IPS-18a (cell line): ENCODE data around the gene GGTLC2.

Experiments used
- H3K27ac ChIP-seq: one replicate; pipeline ENCODE4 v1.5.1; 2013; ENCODE audit warnings: low read length
- H3K27me3 ChIP-seq: one replicate; pipeline ENCODE4 v1.6.1; 2013; ENCODE audit warnings: mild to moderate bottlenecking, low read length; ENCODE audit not compliant: control insufficient read depth, insufficient read depth
- H3K36me3 ChIP-seq: one replicate; pipeline ENCODE4 v1.6.1; 2013; ENCODE audit warnings: low read depth, low read length; ENCODE audit not compliant: control insufficient read depth
- H3K4me1 ChIP-seq: one replicate; pipeline ENCODE4 v1.6.1; 2013; ENCODE audit warnings: low read depth, low read length; ENCODE audit not compliant: control insufficient read depth
- H3K4me3 ChIP-seq: one replicate; pipeline ENCODE4 v1.5.1; 2013; ENCODE audit warnings: low read length
- H3K9ac ChIP-seq: one replicate; pipeline ENCODE4 v1.6.1; 2013; ENCODE audit warnings: mild to moderate bottlenecking, low read length, moderate library complexity
- H3K9me3 ChIP-seq: one replicate; pipeline ENCODE4 v1.6.1; 2013; ENCODE audit warnings: low read depth, low read length; ENCODE audit not compliant: control insufficient read depth

The GGTLC2 gene

GRCh38 chr22:22657712-22658111 lies 13.3 kb downstream of the GGTLC2 start:
- Histone ChIP-seq H3K4me3 (no peak overlapping the region), H3K9ac (no peak overlapping the region), H3K27ac (no peak overlapping the region), H3K9me3 (no peaks in the 10 kb centered on the region), H3K36me3 (no peaks in the 10 kb centered on the region), H3K27me3 (peaks cover 72% of the 10 kb centered on the region), H3K4me1 (no peaks in the 10 kb centered on the region)

- H3K27me3 ChIP-seq, result peaks cover 89% of the 10 kb centered on the region
- no peaks in the 10 kb centered on the region for H3K4me1 ChIP-seq
- H3K4me3 ChIP-seq, result no peak overlapping the region
- H3K9ac ChIP-seq, result no peak overlapping the region
- H3K27ac ChIP-seq, result no peak overlapping the region
- no peaks in the 10 kb centered on the region for H3K36me3 ChIP-seq
- no peaks in the 10 kb centered on the region for H3K9me3 ChIP-seq
These were observed 16.9 kb downstream of the GGTLC2 start for GRCh38 chr22:22661275-22661674.

DNA sequence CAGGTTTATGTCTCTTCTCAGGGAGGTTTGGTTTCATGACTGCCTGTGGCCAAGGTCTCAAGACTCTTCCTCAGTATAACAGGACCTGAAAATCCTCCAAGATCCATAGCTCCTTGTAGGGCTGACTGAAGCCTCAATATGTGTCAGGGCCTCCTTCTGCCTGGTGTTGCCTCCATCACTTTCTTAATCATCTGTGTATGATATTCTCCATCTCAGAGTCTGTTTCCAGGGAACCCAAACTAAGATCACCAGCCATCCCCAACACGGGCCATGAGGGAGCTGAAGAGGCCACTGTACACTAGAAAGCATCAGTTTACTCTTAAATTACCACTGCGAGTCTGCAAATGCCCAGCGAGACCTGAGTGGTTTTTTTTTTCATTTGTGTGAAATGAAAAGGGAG lies 17.7 kb downstream of the GGTLC2 start:
- Histone ChIP-seq H3K9ac (no peak overlapping the region), H3K4me3 (no peak overlapping the region), H3K27ac (no peak overlapping the region), H3K27me3 (peaks cover 85% of the 10 kb centered on the region), H3K4me1 (no peaks in the 10 kb centered on the region), H3K36me3 (no peaks in the 10 kb centered on the region), H3K9me3 (no peaks in the 10 kb centered on the region)

DNA sequence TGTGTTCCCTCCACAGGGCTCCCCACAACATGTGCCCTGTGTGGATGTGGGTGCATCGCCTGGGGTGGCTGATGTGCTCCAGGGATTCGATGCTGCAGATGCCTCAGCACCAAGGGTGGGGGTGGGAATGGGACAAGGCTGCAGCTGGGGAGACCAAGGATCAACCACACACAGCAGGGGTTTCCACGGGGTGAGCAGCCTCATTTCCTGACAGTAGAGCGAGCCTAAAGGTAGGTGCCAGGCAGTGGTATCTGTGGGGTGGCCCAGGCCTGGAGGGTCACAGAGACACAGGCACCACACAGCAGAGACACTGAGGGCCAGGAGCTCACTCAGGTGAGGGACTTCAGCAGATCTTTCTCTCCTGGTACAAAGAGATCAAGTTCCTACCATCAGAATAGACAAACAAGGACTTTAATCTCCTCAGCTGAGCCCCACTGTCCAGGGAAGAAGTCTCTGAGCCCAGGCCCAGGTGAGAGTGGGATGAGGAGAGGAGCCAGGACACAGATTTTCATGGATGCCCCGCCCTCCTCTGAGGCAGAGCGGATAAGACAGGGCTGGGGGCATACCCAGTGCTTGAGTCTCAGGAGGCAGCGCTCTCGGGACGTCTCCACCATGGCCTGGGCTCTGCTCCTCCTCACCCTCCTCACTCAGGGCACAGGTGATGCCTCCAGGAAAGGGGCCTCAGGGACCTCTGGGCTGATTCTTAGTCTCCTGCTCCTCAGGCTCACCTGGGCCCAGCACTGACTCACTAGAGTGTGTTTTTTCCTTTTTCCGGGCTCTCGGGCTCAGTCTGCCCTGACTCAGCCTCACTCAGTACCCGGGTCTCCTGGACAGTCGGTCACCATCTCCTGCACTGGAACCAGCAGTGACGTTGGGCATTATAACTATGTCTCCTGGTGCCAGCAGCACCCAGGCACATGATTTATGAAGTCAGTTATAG lies 19.7 kb downstream of the GGTLC2 start:
- Histone ChIP-seq H3K9ac (no peak overlapping the region), H3K27me3 (peaks cover 71% of the 10 kb centered on the region)

GRCh38 chr22:22666307-22667091 lies 22.1 kb downstream of the GGTLC2 start:
- H3K36me3 ChIP-seq, result no peaks in the 10 kb centered on the region
- no peaks in the 10 kb centered on the region for H3K9me3 ChIP-seq
- no peak overlapping the region for H3K4me3 ChIP-seq
- no peak overlapping the region for H3K9ac ChIP-seq
- peaks cover 55% of the 10 kb centered on the region for H3K27me3 ChIP-seq
- H3K27ac ChIP-seq, result no peak overlapping the region
- H3K4me1 ChIP-seq, result no peaks in the 10 kb centered on the region

More for the DNA sequence above, 19.7 kb downstream of the GGTLC2 start:
- H3K4me3 ChIP-seq, result no peak overlapping the region
- H3K9me3 ChIP-seq, result no peaks in the 10 kb centered on the region
- H3K4me1 ChIP-seq, result no peaks in the 10 kb centered on the region
- no peak overlapping the region for H3K27ac ChIP-seq
- no peaks in the 10 kb centered on the region for H3K36me3 ChIP-seq

GRCh38 chr22:22667966-22668880 lies 23.8 kb downstream of the GGTLC2 start:
- Histone ChIP-seq H3K9me3 (no peaks in the 10 kb centered on the region), H3K27ac (no peak overlapping the region), H3K9ac (no peak overlapping the region), H3K4me3 (no peak overlapping the region), H3K36me3 (no peaks in the 10 kb centered on the region), H3K27me3 (peaks cover 46% of the 10 kb centered on the region), H3K4me1 (no peaks in the 10 kb centered on the region)

DNA sequence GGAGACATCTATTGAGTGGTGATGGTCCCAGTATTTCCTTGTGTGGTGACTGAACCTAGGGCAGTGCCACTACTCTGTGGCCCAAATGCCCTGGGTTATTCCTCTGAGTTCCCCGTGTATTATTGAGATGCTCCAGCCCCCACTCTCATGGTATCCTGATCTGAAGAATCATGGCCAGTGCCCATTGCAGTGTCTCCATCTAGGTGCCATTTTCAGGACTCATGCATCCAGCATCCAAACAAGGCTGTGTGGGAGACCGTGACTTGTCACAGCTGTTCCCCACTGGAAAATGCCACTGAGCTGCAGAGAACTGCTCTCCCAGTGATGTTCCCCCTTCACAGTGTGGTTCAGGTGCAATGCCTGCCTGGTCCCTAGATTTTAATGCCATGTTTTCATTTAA lies 24.7 kb downstream of the GGTLC2 start:
- Histone ChIP-seq H3K9ac (no peak overlapping the region), H3K9me3 (no peaks in the 10 kb centered on the region), H3K4me3 (no peak overlapping the region), H3K4me1 (no peaks in the 10 kb centered on the region), H3K27ac (no peak overlapping the region), H3K27me3 (peaks cover 43% of the 10 kb centered on the region), H3K36me3 (no peaks in the 10 kb centered on the region)

DNA sequence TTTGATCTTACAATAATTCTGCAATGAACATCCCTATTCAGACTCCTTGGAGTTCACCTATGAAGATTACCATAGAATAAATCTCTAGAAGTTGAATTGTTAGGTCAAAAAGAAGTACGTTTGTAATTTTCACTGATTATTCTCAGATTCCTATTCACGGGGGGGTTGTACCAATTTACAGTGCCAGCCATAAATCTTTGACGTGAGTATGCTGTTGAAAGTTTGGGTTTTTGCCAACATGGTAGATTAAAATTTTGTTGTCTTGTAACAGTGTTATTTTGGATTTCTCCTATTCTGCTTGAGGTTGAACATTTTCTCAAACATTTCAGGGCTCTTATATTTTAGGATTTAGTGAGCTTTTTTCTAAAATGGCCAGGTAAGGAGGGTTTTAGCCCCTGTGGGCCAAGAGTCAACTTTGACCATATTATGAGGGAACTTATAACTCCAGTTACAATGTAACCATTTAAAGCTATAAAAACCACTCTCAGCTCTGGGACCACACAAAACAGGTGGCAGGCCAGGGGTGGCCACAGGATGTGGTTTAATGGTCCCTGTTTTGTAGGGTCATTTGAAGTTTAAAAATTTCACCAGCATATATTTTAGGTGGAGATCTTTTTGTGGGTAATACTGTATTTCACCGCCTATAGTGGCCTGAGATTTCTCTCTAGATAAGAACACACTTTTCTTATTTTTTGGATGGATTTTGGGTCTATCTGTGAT lies 25.8 kb downstream of the GGTLC2 start:
- Histone ChIP-seq H3K9me3 (no peaks in the 10 kb centered on the region), H3K4me1 (no peaks in the 10 kb centered on the region), H3K4me3 (no peak overlapping the region)

GRCh38 chr22:22671506-22671905 lies 27.1 kb downstream of the GGTLC2 start:
- Histone ChIP-seq H3K27me3 (peaks cover 44% of the 10 kb centered on the region), H3K36me3 (no peaks in the 10 kb centered on the region), H3K9me3 (no peaks in the 10 kb centered on the region), H3K9ac (no peak overlapping the region), H3K27ac (no peak overlapping the region), H3K4me1 (no peaks in the 10 kb centered on the region), H3K4me3 (no peak overlapping the region)

More for the DNA sequence above, 25.8 kb downstream of the GGTLC2 start:
- Histone ChIP-seq H3K36me3 (no peaks in the 10 kb centered on the region), H3K27ac (no peak overlapping the region), H3K9ac (no peak overlapping the region), H3K27me3 (peaks cover 42% of the 10 kb centered on the region)

- Histone ChIP-seq H3K27ac (no peak overlapping the region), H3K27me3 (peaks cover 57% of the 10 kb centered on the region), H3K4me1 (no peaks in the 10 kb centered on the region), H3K9me3 (no peaks in the 10 kb centered on the region), H3K4me3 (no peak overlapping the region), H3K9ac (no peak overlapping the region), H3K36me3 (no peaks in the 10 kb centered on the region)
These were observed 28.7 kb downstream of the GGTLC2 start for GRCh38 chr22:22673099-22673498.
